ENCODE measurements around the gene ABCA9.
A peak's percentile ranks its signal among the peaks of the same experiment; 100 is the strongest.
"Not testable (repeated sequence)": the region's sequence is repeated elsewhere in the genome, so short reads cannot be mapped to it uniquely, and the experiment has no call there.

The ABCA9 gene, protein sequence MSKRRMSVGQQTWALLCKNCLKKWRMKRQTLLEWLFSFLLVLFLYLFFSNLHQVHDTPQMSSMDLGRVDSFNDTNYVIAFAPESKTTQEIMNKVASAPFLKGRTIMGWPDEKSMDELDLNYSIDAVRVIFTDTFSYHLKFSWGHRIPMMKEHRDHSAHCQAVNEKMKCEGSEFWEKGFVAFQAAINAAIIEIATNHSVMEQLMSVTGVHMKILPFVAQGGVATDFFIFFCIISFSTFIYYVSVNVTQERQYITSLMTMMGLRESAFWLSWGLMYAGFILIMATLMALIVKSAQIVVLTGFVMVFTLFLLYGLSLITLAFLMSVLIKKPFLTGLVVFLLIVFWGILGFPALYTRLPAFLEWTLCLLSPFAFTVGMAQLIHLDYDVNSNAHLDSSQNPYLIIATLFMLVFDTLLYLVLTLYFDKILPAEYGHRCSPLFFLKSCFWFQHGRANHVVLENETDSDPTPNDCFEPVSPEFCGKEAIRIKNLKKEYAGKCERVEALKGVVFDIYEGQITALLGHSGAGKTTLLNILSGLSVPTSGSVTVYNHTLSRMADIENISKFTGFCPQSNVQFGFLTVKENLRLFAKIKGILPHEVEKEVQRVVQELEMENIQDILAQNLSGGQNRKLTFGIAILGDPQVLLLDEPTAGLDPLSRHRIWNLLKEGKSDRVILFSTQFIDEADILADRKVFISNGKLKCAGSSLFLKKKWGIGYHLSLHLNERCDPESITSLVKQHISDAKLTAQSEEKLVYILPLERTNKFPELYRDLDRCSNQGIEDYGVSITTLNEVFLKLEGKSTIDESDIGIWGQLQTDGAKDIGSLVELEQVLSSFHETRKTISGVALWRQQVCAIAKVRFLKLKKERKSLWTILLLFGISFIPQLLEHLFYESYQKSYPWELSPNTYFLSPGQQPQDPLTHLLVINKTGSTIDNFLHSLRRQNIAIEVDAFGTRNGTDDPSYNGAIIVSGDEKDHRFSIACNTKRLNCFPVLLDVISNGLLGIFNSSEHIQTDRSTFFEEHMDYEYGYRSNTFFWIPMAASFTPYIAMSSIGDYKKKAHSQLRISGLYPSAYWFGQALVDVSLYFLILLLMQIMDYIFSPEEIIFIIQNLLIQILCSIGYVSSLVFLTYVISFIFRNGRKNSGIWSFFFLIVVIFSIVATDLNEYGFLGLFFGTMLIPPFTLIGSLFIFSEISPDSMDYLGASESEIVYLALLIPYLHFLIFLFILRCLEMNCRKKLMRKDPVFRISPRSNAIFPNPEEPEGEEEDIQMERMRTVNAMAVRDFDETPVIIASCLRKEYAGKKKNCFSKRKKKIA (N-terminal part only)

DNA sequence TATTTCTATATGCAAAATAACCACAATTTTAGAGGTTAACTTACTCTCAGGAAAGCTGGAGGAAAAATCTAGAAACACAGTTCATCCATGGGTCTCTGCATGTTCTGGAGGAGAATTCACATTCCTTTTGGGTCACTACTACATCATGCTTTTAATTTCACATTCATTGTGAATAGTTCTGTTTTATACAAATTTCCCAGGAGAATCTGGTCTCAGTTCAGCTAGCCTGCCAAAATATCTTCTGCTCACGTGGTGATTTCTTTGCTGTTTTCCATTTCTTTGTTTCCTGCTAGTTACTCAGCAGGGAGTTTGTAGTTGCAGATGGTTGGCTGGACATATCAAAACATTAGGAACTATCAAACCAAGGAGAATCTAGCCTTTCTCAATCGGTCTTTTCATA is at the start of gene ABCA9:
TSS of gene ABCA9 (minus strand) at position 106 of the 400 bp plus-strand sequence. CDS start 9,801 bp downstream, outside the sequence.
- DNase-seq, result no peak

DNA sequence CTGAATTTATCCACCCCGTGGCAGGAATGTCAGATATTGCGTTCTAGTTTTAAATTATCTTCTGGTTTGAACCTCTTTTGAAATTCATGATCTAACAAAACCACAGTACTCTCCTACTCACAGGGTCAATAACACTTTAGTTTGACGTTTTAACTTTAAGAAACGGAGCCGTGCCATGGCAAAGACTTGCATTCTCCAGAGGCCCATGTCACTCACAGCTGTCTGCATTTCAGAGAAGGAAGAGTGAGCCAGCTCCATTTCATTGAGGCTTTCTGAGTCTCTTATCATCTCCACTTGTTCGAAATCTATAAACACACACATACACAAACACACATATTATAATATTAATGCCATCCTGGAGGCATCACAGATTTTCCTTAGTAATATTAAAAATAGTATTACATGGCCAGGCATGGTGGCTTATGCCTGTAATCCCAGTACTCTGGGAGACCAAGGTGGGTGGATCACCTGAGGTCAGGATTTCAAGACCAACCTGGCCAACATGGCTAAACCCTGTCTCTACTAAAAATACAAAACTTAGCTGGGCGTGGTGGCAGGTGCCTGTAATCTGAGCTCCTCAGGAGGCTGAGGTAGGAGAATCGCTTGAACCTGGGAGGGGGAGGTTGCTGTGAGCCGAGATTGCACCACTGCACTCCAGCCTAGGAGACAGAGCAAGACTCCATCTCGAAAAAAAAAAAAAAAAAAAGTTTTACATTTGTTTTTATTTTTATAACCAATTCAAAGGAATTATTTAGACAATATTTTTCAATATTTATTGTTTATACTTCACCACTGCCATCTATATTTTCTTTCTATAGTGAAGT is 45.4 kb upstream of the ABCA9 start:
- DNase-seq, result no peak

DNA sequence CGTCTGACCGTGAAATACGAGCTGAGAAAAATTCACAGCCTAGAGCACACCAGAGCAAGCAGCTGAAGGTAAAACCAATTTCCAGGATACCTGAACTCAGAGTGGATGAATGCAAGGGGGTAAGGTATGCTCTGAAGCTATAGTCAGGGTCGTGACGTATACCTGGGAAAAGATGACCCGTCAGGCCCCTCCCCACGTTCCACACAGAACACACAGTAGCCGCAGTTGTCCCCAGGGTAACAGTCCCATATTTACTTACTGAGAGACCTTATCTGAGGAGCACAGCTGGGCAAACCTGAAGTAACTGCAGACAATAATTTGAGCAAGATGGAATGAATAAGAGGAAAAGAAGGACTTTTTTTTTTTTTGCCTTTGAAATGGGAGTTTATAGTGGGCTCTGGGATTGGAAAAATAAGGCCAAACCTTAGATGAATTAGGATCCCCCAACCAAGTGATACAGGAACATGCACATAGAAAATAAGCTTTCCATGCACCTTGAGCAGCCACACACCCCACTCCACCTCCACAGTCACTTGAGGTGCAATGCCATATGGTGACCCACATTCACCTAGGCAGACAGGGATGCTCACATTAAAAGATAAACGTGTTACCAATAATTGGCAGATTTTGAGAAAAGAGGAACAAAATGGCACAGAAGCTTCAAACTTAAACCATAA is 43.0 kb upstream of the ABCA9 start:
- DNase-seq, result peak; percentile 38

GRCh38 chr17:69098625-69099024 is 37.9 kb upstream of the ABCA9 start:
- DNase-seq, result no peak

DNA sequence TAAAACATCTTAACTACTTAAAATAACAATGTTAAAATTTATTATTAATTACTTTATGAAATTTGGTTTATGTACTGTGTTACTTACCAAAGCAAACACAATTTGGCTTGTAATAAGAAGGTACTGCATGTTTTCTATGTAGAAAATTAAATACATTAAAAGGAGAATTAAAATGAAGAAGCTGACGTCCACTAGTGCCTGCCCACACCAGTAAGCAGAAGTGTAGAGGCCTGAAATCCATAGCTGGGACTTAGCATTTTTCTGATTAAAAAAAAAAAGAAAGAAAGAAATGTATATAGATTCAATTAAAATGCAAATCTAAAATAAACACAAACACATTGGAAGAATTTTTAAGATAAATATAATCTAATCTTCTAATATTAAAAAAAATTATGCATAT is 35.8 kb upstream of the ABCA9 start:
- DNase-seq, result no peak

GRCh38 chr17:69093995-69094394 is 33.3 kb upstream of the ABCA9 start:
- no peak for DNase-seq

- DNase-seq, result peak; percentile 95
These were observed 32.6 kb upstream of the ABCA9 start for GRCh38 chr17:69093279-69093789.

DNA sequence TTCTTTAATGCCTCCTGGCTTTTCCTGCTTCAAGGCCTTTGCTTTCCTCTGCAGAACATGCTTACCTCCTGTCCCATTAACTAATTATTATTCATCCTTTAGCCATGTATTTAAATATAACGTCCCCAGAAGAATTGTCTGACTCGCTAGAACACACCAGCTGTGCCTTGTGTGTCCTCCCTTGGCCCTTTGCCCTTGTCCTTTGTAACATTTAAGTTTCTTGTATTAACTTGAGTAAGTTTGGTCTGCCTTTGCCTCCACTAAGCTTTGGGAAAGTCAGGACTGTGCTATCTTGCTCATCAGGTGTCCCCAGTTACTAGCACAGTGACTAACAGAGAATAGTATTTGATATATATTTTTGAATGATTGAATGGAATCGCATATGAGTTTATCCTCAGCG is 29.6 kb upstream of the ABCA9 start:
- DNase-seq, result no peak

DNA sequence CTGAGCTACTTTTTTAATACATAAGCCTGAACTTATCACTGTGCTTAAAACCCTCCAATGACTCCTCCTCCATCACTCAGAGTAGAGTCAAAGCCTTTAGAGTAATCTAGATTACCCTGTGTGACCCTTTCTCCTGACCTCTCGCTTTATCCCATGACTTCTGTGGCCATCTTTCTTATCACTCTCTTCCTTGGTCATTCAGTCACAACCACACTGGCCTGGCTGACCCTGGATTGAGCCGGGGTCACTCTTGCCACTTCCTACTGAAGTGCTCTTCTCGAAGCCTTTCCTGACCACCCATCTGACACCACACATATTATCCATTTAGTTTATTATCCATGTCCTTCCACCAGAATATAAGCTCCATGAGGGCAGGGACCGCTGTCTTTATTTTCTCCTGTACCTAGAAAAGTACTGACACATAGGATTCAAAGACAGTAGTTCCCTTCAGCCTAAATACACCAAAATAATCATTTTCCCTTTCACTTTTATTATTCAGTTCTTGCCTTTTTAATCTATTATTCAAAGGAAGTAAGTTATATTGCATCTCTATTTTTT is 28.0 kb upstream of the ABCA9 start:
- DNase-seq, result no peak

GRCh38 chr17:69086641-69087040 is 25.9 kb upstream of the ABCA9 start:
- DNase-seq, result no peak

DNA sequence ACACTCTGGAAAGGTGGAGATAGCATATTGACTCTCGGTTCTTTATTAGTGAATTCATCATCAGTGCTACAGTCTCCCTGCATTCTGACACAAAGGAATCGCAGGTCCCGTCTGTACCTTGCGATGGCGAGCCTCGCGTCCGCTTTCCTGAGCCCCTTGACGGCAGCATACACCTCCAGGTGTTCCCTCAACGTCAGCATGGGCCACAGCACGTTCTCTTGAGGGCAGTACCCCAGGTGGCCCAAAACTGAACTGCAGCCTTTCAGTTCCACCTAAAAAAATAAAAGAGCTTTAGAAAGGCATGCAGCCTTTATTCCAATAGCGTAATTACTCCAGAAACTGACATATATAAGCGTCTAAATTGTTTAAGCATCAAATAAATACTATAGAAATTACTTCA is 24.2 kb upstream of the ABCA9 start:
- DNase-seq, result peak; percentile 46

DNA sequence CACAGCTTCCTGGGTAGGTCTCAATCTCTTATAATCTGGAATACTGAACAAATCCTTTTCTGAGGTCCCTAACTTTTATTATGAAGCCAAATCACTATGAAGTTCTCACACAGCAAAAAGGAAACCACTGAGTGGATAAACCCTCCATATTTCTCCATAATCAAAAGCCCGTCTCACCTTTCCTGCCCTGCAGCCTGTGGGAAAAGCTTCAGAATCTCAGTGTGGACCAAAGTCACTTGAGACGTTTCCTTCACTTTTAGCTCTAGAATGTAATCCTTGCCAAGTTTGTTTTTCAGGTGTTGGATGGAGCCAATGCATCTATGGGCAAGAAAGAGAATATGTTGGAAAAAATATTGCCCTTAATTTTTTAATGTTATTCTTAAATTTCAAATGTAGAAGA is 22.0 kb upstream of the ABCA9 start:
- DNase-seq, result no peak

DNA sequence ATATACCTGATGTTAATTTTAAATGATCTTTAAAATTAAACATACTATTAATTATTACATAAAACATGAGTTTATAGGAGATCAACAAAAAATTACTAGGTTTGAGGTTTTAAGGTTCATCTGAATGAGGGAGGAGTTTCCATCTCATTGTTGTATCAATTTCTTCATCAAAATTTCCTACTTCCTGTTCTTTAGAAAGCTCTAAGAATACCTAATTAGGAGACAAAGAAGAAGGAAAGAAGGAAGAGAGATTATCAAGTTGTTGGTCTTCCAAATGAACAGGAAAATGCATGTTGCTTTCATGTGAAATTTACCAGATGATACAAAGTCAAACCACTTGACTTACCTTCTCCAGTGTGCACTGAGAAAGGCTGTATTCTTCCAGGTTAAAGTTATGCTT is 18.1 kb upstream of the ABCA9 start:
- DNase-seq, result no peak

- DNase-seq, result no peak
These were observed 15.1 kb upstream of the ABCA9 start for GRCh38 chr17:69075823-69076222.

- DNase-seq, result not testable (repeated sequence)
These were observed 12.7 kb upstream of the ABCA9 start for GRCh38 chr17:69073392-69073791.

- not testable (repeated sequence) for DNase-seq
These were observed 12.1 kb upstream of the ABCA9 start for GRCh38 chr17:69072803-69073256.

DNA sequence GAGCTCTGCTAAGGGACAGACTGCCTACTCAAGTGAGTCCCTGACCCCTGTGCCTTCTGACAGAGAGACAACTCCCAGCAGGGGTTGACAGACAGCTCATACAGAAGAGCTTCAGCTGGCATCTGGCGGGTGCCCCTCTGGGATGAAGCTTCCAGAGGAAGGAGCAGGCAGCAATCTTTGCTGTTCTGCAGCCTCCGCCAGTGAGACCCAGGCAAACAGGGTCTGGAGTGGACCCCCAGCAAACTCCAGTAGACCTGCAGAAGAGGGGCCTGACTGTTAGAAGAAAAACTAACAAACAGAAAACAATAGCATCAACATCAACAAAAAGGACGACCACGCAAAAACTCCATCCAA is 10.5 kb upstream of the ABCA9 start:
- not testable (repeated sequence) for DNase-seq

- peak; percentile 40 for DNase-seq
These were observed 9.9 kb upstream of the ABCA9 start for GRCh38 chr17:69070378-69071232.

DNA sequence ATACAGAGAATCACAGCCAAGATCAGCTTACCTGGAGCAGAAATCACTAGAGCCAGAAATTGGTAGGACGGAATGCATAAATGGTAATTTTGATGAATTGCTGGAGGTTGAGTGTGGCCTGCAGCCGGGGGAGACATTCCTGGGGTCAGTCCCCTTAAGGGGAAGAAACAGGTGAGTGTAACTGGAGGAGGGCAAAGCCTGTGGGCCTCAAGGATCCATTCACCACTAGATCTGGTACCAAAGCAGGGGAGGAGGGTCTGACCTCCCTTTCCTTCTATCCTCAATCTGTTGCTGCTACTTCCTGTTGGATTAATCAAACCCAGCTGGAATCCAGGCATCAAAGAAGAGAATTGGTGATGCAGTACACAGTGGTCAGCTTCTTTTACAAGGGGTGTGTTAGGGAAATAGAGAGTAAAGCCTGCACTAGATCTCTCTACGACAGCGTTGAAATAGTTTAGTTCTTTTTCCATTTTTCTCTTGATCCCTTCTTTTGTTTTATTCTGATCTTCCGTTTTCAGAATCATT is 8.6 kb upstream of the ABCA9 start:
- no peak for DNase-seq

All from hematopoietic multipotent progenitor cell treated with erythropoietin and hydrocortisone succinate and interleukin-3 and kit ligand, for 4 days (in vitro differentiated cells).